WTC11 (cell line): ENCODE data around the gene AFF3. TPM values are rescaled to one million over a fixed set of nuclear protein-coding genes. Genes with fewer than 3 reads are reported as not detected.

Experiments used
- ATAC-seq: fragments of 200-7000 bp; cut with Tn5 transposase; 2 replicates; pipeline ENCODE4 v1.10.0; 2021; ENCODE audit warnings: mild to moderate bottlenecking, moderate library complexity
- CTCF ChIA-PET: fragments of 300-600 bp; sonication (Branson Sonifier 250); formaldehyde crosslinking; loops from one replicate; lab custom pipeline; 2021; ENCODE audit warnings: antibody characterized with exemption; lab: Charles Lee
- POLR2A ChIA-PET: fragments of 350-600 bp; sonication (Branson Sonifier 250); formaldehyde crosslinking; loops from one replicate; lab custom pipeline; 2021; ENCODE audit warnings: antibody characterized with exemption; lab: Charles Lee
- DNase-seq: peaks from one replicate; pipeline ENCODE4 v3.0.0; 2021; ENCODE audit warnings: low spot score
- H3K27ac Mint-ChIP-seq: 2 replicates; pipeline ENCODE4 v1.8.0; 2021; ENCODE audit warnings: mixed read lengths
- H3K27me3 Mint-ChIP-seq: 2 replicates; pipeline ENCODE4 v1.8.0; 2021; ENCODE audit warnings: low read depth, mild to moderate bottlenecking, moderate library complexity, mixed read lengths
- H3K36me3 Mint-ChIP-seq: 2 replicates; pipeline ENCODE4 v1.8.0; 2021; ENCODE audit warnings: mixed read lengths
- H3K4me1 Mint-ChIP-seq: 2 replicates; pipeline ENCODE4 v1.8.0; 2022; ENCODE audit warnings: mixed read lengths
- H3K4me3 Mint-ChIP-seq: 2 replicates; pipeline ENCODE4 v1.8.0; 2021; ENCODE audit warnings: mild to moderate bottlenecking, moderate library complexity, mixed read lengths
- H3K9me3 Mint-ChIP-seq: 2 replicates; pipeline ENCODE4 v1.8.0; 2021; ENCODE audit warnings: mixed read lengths
- ATF1 ChIP-seq: sonication (generic); formaldehyde crosslinking; IDR thresholded peaks from 2 replicates; pipeline ENCODE4 v1.8.1; 2023; ENCODE audit warnings: mild to moderate bottlenecking, moderate library complexity, missing genetic modification reagents
- CDX4 ChIP-seq: fragments of 250-450 bp; sonication (Bioruptor Pico); IDR thresholded peaks from 2 replicates; pipeline ENCODE4 v1.9.0; 2021; ENCODE audit warnings: moderate library complexity, mild to moderate bottlenecking, inconsistent platforms, borderline replicate concordance
- GTF2I ChIP-seq: fragments of 250-450 bp; sonication (Bioruptor Pico); conservative IDR thresholded peaks from 2 replicates; pipeline ENCODE4 v1.4.0; 2021; ENCODE audit warnings: mild to moderate bottlenecking
- JAZF1 ChIP-seq: fragments of 250-450 bp; sonication (Bioruptor Pico); IDR thresholded peaks from 2 replicates; pipeline ENCODE4 v1.9.0; 2021; ENCODE audit warnings: moderate library complexity, mild to moderate bottlenecking, inconsistent platforms
- NFYB ChIP-seq: sonication (generic); formaldehyde crosslinking; conservative IDR thresholded peaks from 2 replicates; pipeline ENCODE4 v1.8.0; 2022; ENCODE audit warnings: low read depth, missing genetic modification reagents
- NR1H2 ChIP-seq: sonication (generic); formaldehyde crosslinking; IDR thresholded peaks from 2 replicates; pipeline ENCODE4 v1.9.0; 2021; ENCODE audit warnings: mild to moderate bottlenecking, moderate library complexity, missing genetic modification reagents
- RORB ChIP-seq: fragments of 250-450 bp; sonication (Bioruptor Pico); IDR thresholded peaks from 2 replicates; pipeline ENCODE4 v1.9.0; 2021; ENCODE audit warnings: mild to moderate bottlenecking
- SMAD3 ChIP-seq: sonication (generic); formaldehyde crosslinking; IDR thresholded peaks from 2 replicates; pipeline ENCODE4 v1.8.0; 2022; ENCODE audit warnings: missing genetic modification reagents, mild to moderate bottlenecking, borderline replicate concordance
- SP1 ChIP-seq: sonication (generic); formaldehyde crosslinking; conservative IDR thresholded peaks from 2 replicates; pipeline ENCODE4 v1.8.1; 2022; ENCODE audit warnings: missing genetic modification reagents
- USF1 ChIP-seq: sonication (generic); formaldehyde crosslinking; IDR thresholded peaks from 2 replicates; pipeline ENCODE4 v1.8.0; 2022; ENCODE audit warnings: mild to moderate bottlenecking, missing genetic modification reagents
- ZNF219 ChIP-seq: sonication (generic); formaldehyde crosslinking; IDR thresholded peaks from 2 replicates; pipeline ENCODE4 v1.8.0; 2023; ENCODE audit warnings: missing genetic modification reagents, mild to moderate bottlenecking, borderline replicate concordance
- ZSCAN18 ChIP-seq: fragments of 250-450 bp; sonication (Bioruptor Pico); IDR thresholded peaks from 2 replicates; pipeline ENCODE4 v2.1.2; 2022; ENCODE audit warnings: mild to moderate bottlenecking, moderate library complexity
- total RNA-seq: library from RNA; stranded (reverse); gene quantifications from 3 replicates; pipeline ENCODE4 v1.2.3, GENCODE V29; 2021
- TF ChIP-seq, protein P1 (sequence below): sonication (generic); formaldehyde crosslinking; IDR thresholded peaks from 2 replicates; pipeline ENCODE4 v1.8.0; 2022; ENCODE audit warnings: missing genetic modification reagents
- TF ChIP-seq, protein P2 (sequence below): sonication (generic); formaldehyde crosslinking; IDR thresholded peaks from 2 replicates; pipeline ENCODE4 v1.8.1; 2023; ENCODE audit warnings: mild to moderate bottlenecking, moderate library complexity, missing genetic modification reagents
- TF ChIP-seq, protein P3 (sequence below): sonication (generic); formaldehyde crosslinking; IDR thresholded peaks from 2 replicates; pipeline ENCODE4 v1.8.0; 2023; ENCODE audit warnings: missing genetic modification reagents
- TF ChIP-seq, protein P4 (sequence below): sonication (generic); formaldehyde crosslinking; IDR thresholded peaks from 2 replicates; pipeline ENCODE4 v1.8.0; 2023; ENCODE audit warnings: mild to moderate bottlenecking, missing genetic modification reagents
- TF ChIP-seq, protein P5 (sequence below): sonication (generic); formaldehyde crosslinking; IDR thresholded peaks from 2 replicates; pipeline ENCODE4 v1.8.1; 2023; ENCODE audit warnings: mild to moderate bottlenecking, missing genetic modification reagents, moderate library complexity
- TF ChIP-seq, protein P6 (sequence below): sonication (generic); formaldehyde crosslinking; conservative IDR thresholded peaks from 2 replicates; pipeline ENCODE4 v1.8.1; 2023; ENCODE audit warnings: mild to moderate bottlenecking, low read depth, missing genetic modification reagents, moderate library complexity

Gene AFF3
- total RNA-seq, 1 experiment from 2014 or later, result 1.2 TPM

DNA sequence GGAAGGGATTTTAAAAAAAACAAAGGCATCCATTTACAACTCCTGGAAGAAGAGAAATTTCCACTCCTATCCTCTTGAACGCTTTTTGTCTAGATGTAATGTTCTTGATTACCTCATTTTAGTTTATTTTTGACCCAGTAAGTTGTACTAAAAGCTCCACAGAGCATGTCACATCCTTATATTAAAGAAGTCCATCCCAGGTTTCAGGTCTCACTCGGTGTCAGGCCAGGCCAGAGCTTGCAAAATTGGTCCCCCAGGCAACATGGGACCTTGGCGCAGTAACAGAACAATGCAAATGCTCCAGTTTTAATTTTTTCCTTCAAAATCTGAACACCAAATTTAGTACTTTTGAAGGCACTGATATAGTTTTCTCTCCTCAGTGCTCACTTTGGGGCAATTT, 434.2 kb downstream of the AFF3 start:
- no peak for TF ChIP-seq USF1
- TF ChIP-seq, protein P1, sequence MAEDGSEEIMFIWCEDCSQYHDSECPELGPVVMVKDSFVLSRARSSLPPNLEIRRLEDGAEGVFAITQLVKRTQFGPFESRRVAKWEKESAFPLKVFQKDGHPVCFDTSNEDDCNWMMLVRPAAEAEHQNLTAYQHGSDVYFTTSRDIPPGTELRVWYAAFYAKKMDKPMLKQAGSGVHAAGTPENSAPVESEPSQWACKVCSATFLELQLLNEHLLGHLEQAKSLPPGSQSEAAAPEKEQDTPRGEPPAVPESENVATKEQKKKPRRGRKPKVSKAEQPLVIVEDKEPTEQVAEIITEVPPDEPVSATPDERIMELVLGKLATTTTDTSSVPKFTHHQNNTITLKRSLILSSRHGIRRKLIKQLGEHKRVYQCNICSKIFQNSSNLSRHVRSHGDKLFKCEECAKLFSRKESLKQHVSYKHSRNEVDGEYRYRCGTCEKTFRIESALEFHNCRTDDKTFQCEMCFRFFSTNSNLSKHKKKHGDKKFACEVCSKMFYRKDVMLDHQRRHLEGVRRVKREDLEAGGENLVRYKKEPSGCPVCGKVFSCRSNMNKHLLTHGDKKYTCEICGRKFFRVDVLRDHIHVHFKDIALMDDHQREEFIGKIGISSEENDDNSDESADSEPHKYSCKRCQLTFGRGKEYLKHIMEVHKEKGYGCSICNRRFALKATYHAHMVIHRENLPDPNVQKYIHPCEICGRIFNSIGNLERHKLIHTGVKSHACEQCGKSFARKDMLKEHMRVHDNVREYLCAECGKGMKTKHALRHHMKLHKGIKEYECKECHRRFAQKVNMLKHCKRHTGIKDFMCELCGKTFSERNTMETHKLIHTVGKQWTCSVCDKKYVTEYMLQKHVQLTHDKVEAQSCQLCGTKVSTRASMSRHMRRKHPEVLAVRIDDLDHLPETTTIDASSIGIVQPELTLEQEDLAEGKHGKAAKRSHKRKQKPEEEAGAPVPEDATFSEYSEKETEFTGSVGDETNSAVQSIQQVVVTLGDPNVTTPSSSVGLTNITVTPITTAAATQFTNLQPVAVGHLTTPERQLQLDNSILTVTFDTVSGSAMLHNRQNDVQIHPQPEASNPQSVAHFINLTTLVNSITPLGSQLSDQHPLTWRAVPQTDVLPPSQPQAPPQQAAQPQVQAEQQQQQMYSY (CRISPR knock-in tag), result peak; percentile 93
- no peak overlapping the region for H3K27ac Mint-ChIP-seq
- POLR2A ChIA-PET, result no interaction called here
- H3K4me3 Mint-ChIP-seq, result 0 out of 2 replicates have a peak overlapping the region, but pooled peaks have one; percentile 6
- peaks cover 4% of the 10 kb centered on the region for H3K9me3 Mint-ChIP-seq
- DNase-seq (no peak), ATAC-seq (peak; percentile 76)
- no peaks in the 10 kb centered on the region for H3K27me3 Mint-ChIP-seq
- H3K36me3 Mint-ChIP-seq, result no peaks in the 10 kb centered on the region
- peaks cover 58% of the 10 kb centered on the region for H3K4me1 Mint-ChIP-seq
- CTCF ChIA-PET, result no interaction called here

- Mint-ChIP-seq H3K27ac (peak overlapping the region; percentile 51; the same call in 1 of the 2 replicates), H3K4me3 (peak overlapping the region; percentile 7; the same call in 1 of the 2 replicates), H3K36me3 (no peaks in the 10 kb centered on the region), H3K4me1 (peaks cover 58% of the 10 kb centered on the region), H3K9me3 (no peaks in the 10 kb centered on the region; the same call in 1 of the 2 replicates), H3K27me3 (no peaks in the 10 kb centered on the region)
- ChIA-PET POLR2A (no interaction called here), CTCF (no interaction called here)
- DNase-seq, result no peak
- ATAC-seq, result no peak
- TF ChIP-seq GTF2I, result no peak
- TF ChIP-seq, protein P2, sequence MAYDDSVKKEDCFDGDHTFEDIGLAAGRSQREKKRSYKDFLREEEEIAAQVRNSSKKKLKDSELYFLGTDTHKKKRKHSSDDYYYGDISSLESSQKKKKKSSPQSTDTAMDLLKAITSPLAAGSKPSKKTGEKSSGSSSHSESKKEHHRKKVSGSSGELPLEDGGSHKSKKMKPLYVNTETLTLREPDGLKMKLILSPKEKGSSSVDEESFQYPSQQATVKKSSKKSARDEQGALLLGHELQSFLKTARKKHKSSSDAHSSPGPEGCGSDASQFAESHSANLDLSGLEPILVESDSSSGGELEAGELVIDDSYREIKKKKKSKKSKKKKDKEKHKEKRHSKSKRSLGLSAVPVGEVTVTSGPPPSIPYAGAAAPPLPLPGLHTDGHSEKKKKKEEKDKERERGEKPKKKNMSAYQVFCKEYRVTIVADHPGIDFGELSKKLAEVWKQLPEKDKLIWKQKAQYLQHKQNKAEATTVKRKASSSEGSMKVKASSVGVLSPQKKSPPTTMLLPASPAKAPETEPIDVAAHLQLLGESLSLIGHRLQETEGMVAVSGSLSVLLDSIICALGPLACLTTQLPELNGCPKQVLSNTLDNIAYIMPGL (CRISPR knock-in tag), result no peak
- TF ChIP-seq, protein P3, sequence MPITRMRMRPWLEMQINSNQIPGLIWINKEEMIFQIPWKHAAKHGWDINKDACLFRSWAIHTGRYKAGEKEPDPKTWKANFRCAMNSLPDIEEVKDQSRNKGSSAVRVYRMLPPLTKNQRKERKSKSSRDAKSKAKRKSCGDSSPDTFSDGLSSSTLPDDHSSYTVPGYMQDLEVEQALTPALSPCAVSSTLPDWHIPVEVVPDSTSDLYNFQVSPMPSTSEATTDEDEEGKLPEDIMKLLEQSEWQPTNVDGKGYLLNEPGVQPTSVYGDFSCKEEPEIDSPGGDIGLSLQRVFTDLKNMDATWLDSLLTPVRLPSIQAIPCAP (CRISPR knock-in tag), result no peak
- TF ChIP-seq, protein P4, sequence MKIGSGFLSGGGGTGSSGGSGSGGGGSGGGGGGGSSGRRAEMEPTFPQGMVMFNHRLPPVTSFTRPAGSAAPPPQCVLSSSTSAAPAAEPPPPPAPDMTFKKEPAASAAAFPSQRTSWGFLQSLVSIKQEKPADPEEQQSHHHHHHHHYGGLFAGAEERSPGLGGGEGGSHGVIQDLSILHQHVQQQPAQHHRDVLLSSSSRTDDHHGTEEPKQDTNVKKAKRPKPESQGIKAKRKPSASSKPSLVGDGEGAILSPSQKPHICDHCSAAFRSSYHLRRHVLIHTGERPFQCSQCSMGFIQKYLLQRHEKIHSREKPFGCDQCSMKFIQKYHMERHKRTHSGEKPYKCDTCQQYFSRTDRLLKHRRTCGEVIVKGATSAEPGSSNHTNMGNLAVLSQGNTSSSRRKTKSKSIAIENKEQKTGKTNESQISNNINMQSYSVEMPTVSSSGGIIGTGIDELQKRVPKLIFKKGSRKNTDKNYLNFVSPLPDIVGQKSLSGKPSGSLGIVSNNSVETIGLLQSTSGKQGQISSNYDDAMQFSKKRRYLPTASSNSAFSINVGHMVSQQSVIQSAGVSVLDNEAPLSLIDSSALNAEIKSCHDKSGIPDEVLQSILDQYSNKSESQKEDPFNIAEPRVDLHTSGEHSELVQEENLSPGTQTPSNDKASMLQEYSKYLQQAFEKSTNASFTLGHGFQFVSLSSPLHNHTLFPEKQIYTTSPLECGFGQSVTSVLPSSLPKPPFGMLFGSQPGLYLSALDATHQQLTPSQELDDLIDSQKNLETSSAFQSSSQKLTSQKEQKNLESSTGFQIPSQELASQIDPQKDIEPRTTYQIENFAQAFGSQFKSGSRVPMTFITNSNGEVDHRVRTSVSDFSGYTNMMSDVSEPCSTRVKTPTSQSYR (CRISPR knock-in tag), result no peak
- no peak for TF ChIP-seq ZSCAN18 (CRISPR knock-in tag)
- TF ChIP-seq CDX4 (CRISPR knock-in tag), result no peak
- TF ChIP-seq NR1H2, result no peak
- TF ChIP-seq, protein P5, sequence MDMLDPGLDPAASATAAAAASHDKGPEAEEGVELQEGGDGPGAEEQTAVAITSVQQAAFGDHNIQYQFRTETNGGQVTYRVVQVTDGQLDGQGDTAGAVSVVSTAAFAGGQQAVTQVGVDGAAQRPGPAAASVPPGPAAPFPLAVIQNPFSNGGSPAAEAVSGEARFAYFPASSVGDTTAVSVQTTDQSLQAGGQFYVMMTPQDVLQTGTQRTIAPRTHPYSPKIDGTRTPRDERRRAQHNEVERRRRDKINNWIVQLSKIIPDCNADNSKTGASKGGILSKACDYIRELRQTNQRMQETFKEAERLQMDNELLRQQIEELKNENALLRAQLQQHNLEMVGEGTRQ (CRISPR knock-in tag), result no peak
- TF ChIP-seq, protein P6, sequence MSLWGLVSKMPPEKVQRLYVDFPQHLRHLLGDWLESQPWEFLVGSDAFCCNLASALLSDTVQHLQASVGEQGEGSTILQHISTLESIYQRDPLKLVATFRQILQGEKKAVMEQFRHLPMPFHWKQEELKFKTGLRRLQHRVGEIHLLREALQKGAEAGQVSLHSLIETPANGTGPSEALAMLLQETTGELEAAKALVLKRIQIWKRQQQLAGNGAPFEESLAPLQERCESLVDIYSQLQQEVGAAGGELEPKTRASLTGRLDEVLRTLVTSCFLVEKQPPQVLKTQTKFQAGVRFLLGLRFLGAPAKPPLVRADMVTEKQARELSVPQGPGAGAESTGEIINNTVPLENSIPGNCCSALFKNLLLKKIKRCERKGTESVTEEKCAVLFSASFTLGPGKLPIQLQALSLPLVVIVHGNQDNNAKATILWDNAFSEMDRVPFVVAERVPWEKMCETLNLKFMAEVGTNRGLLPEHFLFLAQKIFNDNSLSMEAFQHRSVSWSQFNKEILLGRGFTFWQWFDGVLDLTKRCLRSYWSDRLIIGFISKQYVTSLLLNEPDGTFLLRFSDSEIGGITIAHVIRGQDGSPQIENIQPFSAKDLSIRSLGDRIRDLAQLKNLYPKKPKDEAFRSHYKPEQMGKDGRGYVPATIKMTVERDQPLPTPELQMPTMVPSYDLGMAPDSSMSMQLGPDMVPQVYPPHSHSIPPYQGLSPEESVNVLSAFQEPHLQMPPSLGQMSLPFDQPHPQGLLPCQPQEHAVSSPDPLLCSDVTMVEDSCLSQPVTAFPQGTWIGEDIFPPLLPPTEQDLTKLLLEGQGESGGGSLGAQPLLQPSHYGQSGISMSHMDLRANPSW, result no peak
- no peak for TF ChIP-seq ZNF219
- TF ChIP-seq JAZF1 (CRISPR knock-in tag), result no peak
- no peak for TF ChIP-seq ATF1 (CRISPR knock-in tag)
- TF ChIP-seq RORB, result no peak
- TF ChIP-seq SMAD3, result no peak
- TF ChIP-seq SP1, result no peak
- TF ChIP-seq NFYB (CRISPR knock-in tag), result no peak
These were observed 434.8 kb downstream of the AFF3 start for GRCh38 chr2:99707592-99707991.
